ENCODE measurements around the gene HK1. TPM values are rescaled to one million over a fixed set of nuclear protein-coding genes. Genes with fewer than 3 reads are reported as not detected.

Gene HK1
- total RNA-seq, 4 donors from 2014 or later: 17.9 to 77.6 (median 43.6) TPM

DNA sequence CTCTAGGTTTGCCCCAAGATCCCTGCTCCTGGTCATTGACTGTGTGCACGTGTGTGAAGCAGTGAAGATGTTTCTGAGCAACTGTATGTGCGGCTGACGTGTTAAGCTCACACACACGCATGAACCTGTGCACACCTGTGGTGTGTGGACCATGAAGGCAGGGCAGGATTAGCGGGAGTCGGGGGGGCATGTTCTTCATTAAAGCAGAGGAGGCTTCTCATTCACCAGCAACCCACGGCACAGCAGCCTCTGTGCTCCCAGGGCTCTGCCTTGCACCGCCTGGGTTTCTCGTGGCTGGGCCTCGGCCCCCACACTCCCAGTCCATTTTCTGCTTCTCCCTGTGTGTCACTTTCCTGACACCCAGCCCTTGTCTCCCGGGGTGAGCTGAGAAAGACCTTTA, 139.2 kb downstream of the HK1 start:
- no peak for DNase-seq
- no peaks in the 10 kb centered on the region for H3K36me3 ChIP-seq
- H3K4me1 ChIP-seq: no peaks in the 10 kb centered on the region
- no peaks in the 10 kb centered on the region for H3K9me3 ChIP-seq
- TF ChIP-seq, protein P1, sequence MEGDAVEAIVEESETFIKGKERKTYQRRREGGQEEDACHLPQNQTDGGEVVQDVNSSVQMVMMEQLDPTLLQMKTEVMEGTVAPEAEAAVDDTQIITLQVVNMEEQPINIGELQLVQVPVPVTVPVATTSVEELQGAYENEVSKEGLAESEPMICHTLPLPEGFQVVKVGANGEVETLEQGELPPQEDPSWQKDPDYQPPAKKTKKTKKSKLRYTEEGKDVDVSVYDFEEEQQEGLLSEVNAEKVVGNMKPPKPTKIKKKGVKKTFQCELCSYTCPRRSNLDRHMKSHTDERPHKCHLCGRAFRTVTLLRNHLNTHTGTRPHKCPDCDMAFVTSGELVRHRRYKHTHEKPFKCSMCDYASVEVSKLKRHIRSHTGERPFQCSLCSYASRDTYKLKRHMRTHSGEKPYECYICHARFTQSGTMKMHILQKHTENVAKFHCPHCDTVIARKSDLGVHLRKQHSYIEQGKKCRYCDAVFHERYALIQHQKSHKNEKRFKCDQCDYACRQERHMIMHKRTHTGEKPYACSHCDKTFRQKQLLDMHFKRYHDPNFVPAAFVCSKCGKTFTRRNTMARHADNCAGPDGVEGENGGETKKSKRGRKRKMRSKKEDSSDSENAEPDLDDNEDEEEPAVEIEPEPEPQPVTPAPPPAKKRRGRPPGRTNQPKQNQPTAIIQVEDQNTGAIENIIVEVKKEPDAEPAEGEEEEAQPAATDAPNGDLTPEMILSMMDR (IDR thresholded peaks at IDR 0.05): no peak
- TF ChIP-seq POLR2A (IDR thresholded peaks at IDR 0.05): no peak
- intact Hi-C loops (cut with DNase I; ENCODE audit: low total_unique reads): loop anchor here (10.0 kb wide), 1 partner anchor 217 kb away; the partner anchor contains the start of gene FAM241B
- H3K27ac ChIP-seq: peak overlapping the region; percentile 81 to 99
- peak overlapping the region; percentile 12 to 13 for H3K4me3 ChIP-seq
- H3K27me3 ChIP-seq: no peaks in the 10 kb centered on the region

- no peaks in the 10 kb centered on the region for H3K27me3 ChIP-seq
- peak overlapping the region; percentile 81 to 99 for H3K27ac ChIP-seq
- TF ChIP-seq POLR2A (IDR thresholded peaks at IDR 0.05): no peak
- TF ChIP-seq, protein P1 (IDR thresholded peaks at IDR 0.05): no peak
- H3K4me1 ChIP-seq: no peaks in the 10 kb centered on the region
- no peaks in the 10 kb centered on the region for H3K9me3 ChIP-seq
- intact Hi-C loops (cut with DNase I; ENCODE audit: low total_unique reads): loop anchor here (10.0 kb wide), 1 partner anchor 217 kb away; the partner anchor contains the start of gene FAM241B
- H3K4me3 ChIP-seq: peak overlapping the region in 1 of 2 donors; percentile 13
- H3K36me3 ChIP-seq: no peaks in the 10 kb centered on the region
- no peak for DNase-seq
Observed at GRCh38 chr10:69418052-69418752, 139.9 kb downstream of the HK1 start.

DNA sequence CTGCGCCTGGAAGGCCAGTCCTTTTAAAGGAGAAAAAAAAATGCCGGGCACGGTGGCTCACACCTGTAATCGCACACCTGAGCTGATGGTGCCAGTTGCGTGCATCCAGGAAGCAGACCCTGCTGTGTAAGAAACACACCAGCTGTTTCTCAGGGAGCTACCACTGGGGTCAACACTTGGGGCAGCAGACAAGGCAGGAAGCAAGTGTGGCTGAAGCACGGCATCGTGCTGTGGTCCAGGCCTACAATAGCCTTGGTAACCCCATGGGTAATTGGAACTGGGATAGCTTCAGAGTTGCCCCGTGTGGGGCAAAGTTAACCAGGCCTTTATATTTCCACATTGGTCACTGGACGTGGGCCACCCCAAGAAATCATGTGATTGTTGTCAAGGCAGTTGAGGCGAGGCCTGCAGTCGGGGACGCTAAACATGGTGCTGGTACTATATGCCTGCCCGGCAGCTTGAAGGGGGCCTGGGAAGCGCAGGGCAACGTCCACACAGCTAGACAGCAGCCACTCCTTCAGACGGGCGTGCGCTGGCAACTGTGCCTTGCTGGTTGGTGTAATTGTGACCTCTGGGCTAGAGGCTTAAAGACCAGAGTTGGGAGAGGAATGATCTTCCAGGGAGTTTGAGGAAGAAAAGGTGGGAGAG, 140.9 kb downstream of the HK1 start:
- Histone ChIP-seq H3K36me3 (no peaks in the 10 kb centered on the region), H3K27me3 (no peaks in the 10 kb centered on the region), H3K4me1 (no peaks in the 10 kb centered on the region), H3K4me3 (no peak overlapping the region), H3K27ac (peak overlapping the region in 1 of 2 donors; percentile 99), H3K9me3 (no peaks in the 10 kb centered on the region)
- intact Hi-C loops (cut with DNase I; ENCODE audit: low total_unique reads): loop anchor here (10.0 kb wide), 1 partner anchor 216 kb away; the partner anchor contains the start of gene FAM241B
- no peak for DNase-seq
- TF ChIP-seq, protein P1 (IDR thresholded peaks at IDR 0.05): no peak
- TF ChIP-seq POLR2A (IDR thresholded peaks at IDR 0.05): no peak

- TF ChIP-seq, protein P1 (IDR thresholded peaks at IDR 0.05): no peak
- TF ChIP-seq POLR2A (IDR thresholded peaks at IDR 0.05): no peak
- H3K9me3 ChIP-seq: no peaks in the 10 kb centered on the region
- H3K4me1 ChIP-seq: no peaks in the 10 kb centered on the region
- intact Hi-C loops (cut with DNase I; ENCODE audit: low total_unique reads): loop anchor here (10.0 kb wide), 1 partner anchor 215 kb away; the partner anchor contains the start of gene FAM241B
- no peak for DNase-seq
- H3K36me3 ChIP-seq: no peaks in the 10 kb centered on the region
- H3K27ac ChIP-seq: no peak overlapping the region
- no peaks in the 10 kb centered on the region for H3K27me3 ChIP-seq
- H3K4me3 ChIP-seq: no peak overlapping the region
Observed at GRCh38 chr10:69419744-69420126, 141.4 kb downstream of the HK1 start.

All from uterus (tissue), 4 donors.